ENCODE data around the gene SLC37A1. TPM values are rescaled to one million over a fixed set of nuclear protein-coding genes. Genes with fewer than 3 reads are reported as not detected.

Gene SLC37A1
- total RNA-seq, 1 experiment from 2014 or later, result 37.7 TPM

DNA sequence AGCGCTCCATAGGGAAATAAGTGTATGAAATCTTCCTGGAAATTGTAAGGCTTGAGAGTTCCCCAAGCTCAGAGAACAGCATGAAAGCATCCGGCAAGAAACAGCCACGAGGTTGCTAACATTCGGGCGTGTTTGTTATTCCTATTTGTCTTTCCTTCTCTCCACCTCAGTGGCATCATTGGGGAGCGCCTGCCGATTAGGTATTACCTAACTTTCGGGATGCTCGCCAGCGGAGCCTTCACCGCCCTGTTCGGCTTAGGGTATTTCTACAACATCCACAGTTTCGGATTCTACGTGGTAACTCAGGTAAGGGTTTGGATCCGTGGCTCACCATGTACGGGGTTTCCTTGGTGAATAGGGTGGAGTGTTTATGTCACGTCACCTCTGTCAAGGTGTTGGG is 25.7 kb downstream of the SLC37A1 start:
- no CpG with 5 or more reads among the region's 17 CpGs for WGBS (ENCODE audit: extremely low coverage, insufficient read length, low lambda C conversion rate)

More for the DNA sequence above, 25.7 kb downstream of the SLC37A1 start:
- H2BK12ac ChIP-seq (ENCODE audit: insufficient read length, low read depth, low read length), result no peak overlapping the region
- no peaks in the 10 kb centered on the region for H3K23me2 ChIP-seq (ENCODE audit: insufficient read length, low read depth, low read length, poor library complexity, severe bottlenecking)
- H3K79me2 ChIP-seq (ENCODE audit: insufficient read depth, low read length), result no peaks in the 10 kb centered on the region
- no peak overlapping the region for H2BK15ac ChIP-seq (ENCODE audit: low read depth, low read length)
- H3K56ac ChIP-seq (ENCODE audit: insufficient read length, low read depth, low read length), result no peak overlapping the region
- no peak overlapping the region for H4K91ac ChIP-seq (ENCODE audit: insufficient read length, low read depth, low read length)
- H2BK5ac ChIP-seq (ENCODE audit: insufficient read length, low read length), result no peak overlapping the region
- no peak overlapping the region for H2BK120ac ChIP-seq (ENCODE audit: low read depth, low read length, poor library complexity, severe bottlenecking)
- no peak overlapping the region for H3K4ac ChIP-seq (ENCODE audit: low read depth, low read length)
- H3K18ac ChIP-seq (ENCODE audit: insufficient read length, low read depth, low read length), result no peak overlapping the region
- no peak overlapping the region for H2AFZ ChIP-seq (ENCODE audit: low read length)
- no peaks in the 10 kb centered on the region for H3K27me3 Mint-ChIP-seq (ENCODE audit: low read depth)
- H3K36me3 Mint-ChIP-seq (ENCODE audit: insufficient read depth in 1 of 3, low read depth in 3 of 3), result peaks cover 0 to 67% (median 26%) of the 10 kb centered on the region in 3 experiments; a peak in 5 of 7 replicates
- no peak overlapping the region for H3K4me3 Mint-ChIP-seq
- DNase-seq, result no peak
- H3K9me3 Mint-ChIP-seq, result no peaks in the 10 kb centered on the region
- no peaks in the 10 kb centered on the region for H4K20me1 ChIP-seq (ENCODE audit: control insufficient read depth, insufficient read depth, insufficient read length)
- H3K23ac ChIP-seq (ENCODE audit: insufficient read length, low read depth, low read length), result no peak overlapping the region
- no peak overlapping the region for H2BK20ac ChIP-seq (ENCODE audit: low read depth, low read length, poor library complexity, severe bottlenecking)
- peak overlapping the region in 2 of 3 experiments; percentile 21 to 36; a peak in 2 of 7 replicates for H3K27ac Mint-ChIP-seq
- no peak overlapping the region for H3K14ac ChIP-seq (ENCODE audit: insufficient read depth, low read length)
- no peaks in the 10 kb centered on the region for H3K9me3 ChIP-seq (ENCODE audit: control insufficient read depth, low read depth, low read length)
- H4K8ac ChIP-seq (replicated peaks; ENCODE audit: insufficient read length, low read depth, low read length), result no peak overlapping the region
- no peak overlapping the region for H3K27ac ChIP-seq (ENCODE audit: insufficient read length, low read depth, low read length)
- TF ChIP-seq CTCF (conservative IDR thresholded peaks at IDR 0.05), result no peak
- peaks cover 2% of the 10 kb centered on the region; the same call in 1 of the 2 replicates for H3K4me1 ChIP-seq (ENCODE audit: insufficient read depth, low read length)
- H3T11ph ChIP-seq (ENCODE audit: low read length), result no peak overlapping the region
- H3K4me2 ChIP-seq (ENCODE audit: insufficient read depth, insufficient read length, low read length), result no peak overlapping the region
- no peak overlapping the region for H4K5ac ChIP-seq (ENCODE audit: insufficient read length, low read depth, low read length)
- H3K27me3 ChIP-seq (ENCODE audit: insufficient read depth, low read length), result no peaks in the 10 kb centered on the region
- H3K9ac ChIP-seq (ENCODE audit: extremely low read depth, insufficient read length, low read length), result no peak overlapping the region
- H3K4me1 Mint-ChIP-seq, result peaks cover 14 to 16% of the 10 kb centered on the region in 2 experiments
- no peaks in the 10 kb centered on the region for H3K79me1 ChIP-seq (ENCODE audit: insufficient read depth, low read depth, low read length, poor library complexity, severe bottlenecking)
- no peak overlapping the region for H2AK5ac ChIP-seq (ENCODE audit: insufficient read length, low read length)
